ENCODE measurements around the gene SYT8. TPM values are rescaled to one million over a fixed set of nuclear protein-coding genes. Genes with fewer than 3 reads are reported as not detected.

SYT8 gene
- polyA plus RNA-seq, 1 of the 3 experiments (the other 2 are of a cell fraction): not detected

- Histone ChIP-seq H3K36me3 (replicated peaks in 1 of 2; ENCODE audit: control insufficient read depth in 1 of 2, insufficient read depth in 2 of 2, low read length in 1 of 2) (no peaks in the 10 kb centered on the region), H3K4me2 (no peak overlapping the region), H3K9me2 (no peaks in the 10 kb centered on the region), H3K9me3 (no peaks in the 10 kb centered on the region), H3K4me3 (ENCODE audit: low read depth in 2 of 2, low read length in 1 of 2) (no peak overlapping the region), H3F3A (replicated peaks; ENCODE audit: insufficient read depth) (no peaks in the 10 kb centered on the region), H2AFZ (ENCODE audit: low read depth) (no peak overlapping the region), H3K9ac (no peak overlapping the region), H3K27ac (ENCODE audit: low read depth in 2 of 2, low read length in 1 of 2) (no peak overlapping the region), H4K20me1 (ENCODE audit: insufficient read depth) (no peaks in the 10 kb centered on the region), H3K4me1 (ENCODE audit: control insufficient read depth in 1 of 2, insufficient read depth in 2 of 2, low read depth in 1 of 2, low read length in 1 of 2) (peaks cover 0 to 14% of the 10 kb centered on the region in 2 experiments; a peak in 1 of 4 replicates), H3K79me2 (ENCODE audit: insufficient read depth) (no peaks in the 10 kb centered on the region), H3K27me3 (ENCODE audit: insufficient read depth) (no peaks in the 10 kb centered on the region)
- 75% methylated on average over 23 of the region's 37 CpGs for WGBS (ENCODE audit: low lambda C conversion rate)
- no peak for DNase-seq
- ChIA-PET POLR2A (interaction anchor here (1.2 kb wide), 1 partner anchor 156 kb away, joined by 3 read pairs; the partner anchor contains the start of gene H19), CTCF (interaction anchor here (1.2 to 20.8 kb wide), 8 partner anchors 8 to 309 kb away, joined by 3 to 478 read pairs (median 8); partner anchors contain the start of gene IGF2)
- no peak for TF ChIP-seq NRF1 (IDR thresholded peaks at IDR 0.05; ENCODE audit: low read depth, low read length)
- no peak for TF ChIP-seq EP300 (IDR thresholded peaks at IDR 0.05; ENCODE audit: borderline replicate concordance in 1 of 2, low read depth in 1 of 2, low read length in 1 of 2)
- no peak for TF ChIP-seq CTCF (IDR thresholded peaks at IDR 0.05)
- TF ChIP-seq REST (IDR thresholded peaks at IDR 0.05; ENCODE audit: low read depth, low read length): no peak
- no peak for TF ChIP-seq RAD21 (IDR thresholded peaks at IDR 0.05; ENCODE audit: low read length)
- no peak for TF ChIP-seq FOSL2 (IDR thresholded peaks at IDR 0.05; ENCODE audit: borderline replicate concordance, low read depth)
- no peak for TF ChIP-seq USF1 (IDR thresholded peaks at IDR 0.05; ENCODE audit: borderline replicate concordance, low read depth)
- no peak for TF ChIP-seq SIN3A (IDR thresholded peaks at IDR 0.05; ENCODE audit: borderline replicate concordance, low read depth, low read length)
- no peak for TF ChIP-seq POLR2AphosphoS5 (IDR thresholded peaks at IDR 0.05; ENCODE audit: low read depth, low read length)
- no peak for TF ChIP-seq MXI1 (IDR thresholded peaks at IDR 0.05; ENCODE audit: low read depth, low read length)
- no peak for TF ChIP-seq JUND (IDR thresholded peaks at IDR 0.05)
- TF ChIP-seq NFIC (IDR thresholded peaks at IDR 0.05; ENCODE audit: borderline replicate concordance): no peak
- TF ChIP-seq FOXJ3 (CRISPR knock-in tag; IDR thresholded peaks at IDR 0.05): no peak
- TF ChIP-seq GATA2 (CRISPR knock-in tag; IDR thresholded peaks at IDR 0.05): no peak
These were observed 6.1 kb downstream of the SYT8 start for GRCh38 chr11:1840780-1841480.
